Activated CD8-positive, alpha-beta T cell treated with anti-CD3 and anti-CD28 coated beads for 36 hours (primary cell): Measurements from ENCODE around the gene CATSPERB. TPM values are rescaled to one million over a fixed set of nuclear protein-coding genes. Genes with fewer than 3 reads are reported as not detected.

Experiments
- ATAC-seq: fragments of 200-7000 bp; cut with Tn5 transposase; one replicate; pipeline ENCODE4 v1.10.0; 2021; ENCODE audit warnings: mild to moderate bottlenecking, moderate library complexity
- CTCF ChIA-PET: fragments of 350-600 bp; sonication (Branson Sonifier 250); formaldehyde crosslinking; loops from one replicate; lab custom pipeline; 2021; ENCODE audit warnings: antibody characterized with exemption; lab: Charles Lee
- POLR2A ChIA-PET: fragments of 350-600 bp; sonication (Branson Sonifier 250); formaldehyde crosslinking; loops from one replicate; lab custom pipeline; 2021; ENCODE audit warnings: antibody characterized with exemption; lab: Charles Lee
- DNase-seq: peaks from one replicate; pipeline ENCODE4 v3.0.0-alpha.2; 2020
- H3K27ac Mint-ChIP-seq: one replicate; pipeline ENCODE4 v1.8.0; 2021; ENCODE audit warnings: mild to moderate bottlenecking, mixed read lengths
- H3K27me3 Mint-ChIP-seq: one replicate; pipeline ENCODE4 v1.8.0; 2021; ENCODE audit warnings: mixed read lengths
- H3K36me3 Mint-ChIP-seq: one replicate; pipeline ENCODE4 v1.8.0; 2021; ENCODE audit warnings: low read depth, mixed read lengths
- H3K4me1 Mint-ChIP-seq: one replicate; pipeline ENCODE4 v1.8.0; 2021; ENCODE audit warnings: low read depth, mixed read lengths
- H3K4me3 Mint-ChIP-seq: one replicate; pipeline ENCODE4 v1.8.0; 2021; ENCODE audit warnings: mild to moderate bottlenecking, moderate library complexity, mixed read lengths
- H3K9me3 Mint-ChIP-seq: one replicate; pipeline ENCODE4 v1.8.0; 2021; ENCODE audit warnings: mixed read lengths
- intact Hi-C: fragments of 100-400 bp; cut with micrococcal nuclease; formaldehyde crosslinking; loops from one replicate; pipeline ENCODE4 v1.10.0; 2022
- total RNA-seq, 2 experiments: library from RNA; stranded (reverse); gene quantifications; one replicate each; pipeline ENCODE4 v1.2.3, GENCODE V29; 2021
- TF ChIP-seq, protein P1 (sequence below): fragments of 200-600 bp; IDR thresholded peaks from one replicate; pipeline ENCODE4 v1.8.0; 2022; ENCODE audit warnings: antibody characterized with exemption, mild to moderate bottlenecking

CATSPERB gene
- total RNA-seq, 2 experiments from 2014 or later, result 0.27 to 0.60 TPM

- ChIA-PET CTCF (interaction anchor here (1.2 kb wide), 1 partner anchor 24 kb away, joined by 3 read pairs; no protein-coding TSS in a partner anchor), POLR2A (interaction anchor here (1.5 kb wide), 1 partner anchor 119 kb away, joined by 3 read pairs; no protein-coding TSS in a partner anchor)
- Mint-ChIP-seq H3K27ac (no peak overlapping the region), H3K4me3 (no peak overlapping the region), H3K9me3 (no peaks in the 10 kb centered on the region), H3K27me3 (no peaks in the 10 kb centered on the region), H3K36me3 (no peaks in the 10 kb centered on the region), H3K4me1 (no peaks in the 10 kb centered on the region)
- ATAC-seq (no peak), DNase-seq (no peak)
- TF ChIP-seq, protein P1, sequence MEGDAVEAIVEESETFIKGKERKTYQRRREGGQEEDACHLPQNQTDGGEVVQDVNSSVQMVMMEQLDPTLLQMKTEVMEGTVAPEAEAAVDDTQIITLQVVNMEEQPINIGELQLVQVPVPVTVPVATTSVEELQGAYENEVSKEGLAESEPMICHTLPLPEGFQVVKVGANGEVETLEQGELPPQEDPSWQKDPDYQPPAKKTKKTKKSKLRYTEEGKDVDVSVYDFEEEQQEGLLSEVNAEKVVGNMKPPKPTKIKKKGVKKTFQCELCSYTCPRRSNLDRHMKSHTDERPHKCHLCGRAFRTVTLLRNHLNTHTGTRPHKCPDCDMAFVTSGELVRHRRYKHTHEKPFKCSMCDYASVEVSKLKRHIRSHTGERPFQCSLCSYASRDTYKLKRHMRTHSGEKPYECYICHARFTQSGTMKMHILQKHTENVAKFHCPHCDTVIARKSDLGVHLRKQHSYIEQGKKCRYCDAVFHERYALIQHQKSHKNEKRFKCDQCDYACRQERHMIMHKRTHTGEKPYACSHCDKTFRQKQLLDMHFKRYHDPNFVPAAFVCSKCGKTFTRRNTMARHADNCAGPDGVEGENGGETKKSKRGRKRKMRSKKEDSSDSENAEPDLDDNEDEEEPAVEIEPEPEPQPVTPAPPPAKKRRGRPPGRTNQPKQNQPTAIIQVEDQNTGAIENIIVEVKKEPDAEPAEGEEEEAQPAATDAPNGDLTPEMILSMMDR, result no peak
- intact Hi-C loops, result no loop called here
Observed at GRCh38 chr14:91752961-91753360, 21.1 kb upstream of the CATSPERB start.

DNA sequence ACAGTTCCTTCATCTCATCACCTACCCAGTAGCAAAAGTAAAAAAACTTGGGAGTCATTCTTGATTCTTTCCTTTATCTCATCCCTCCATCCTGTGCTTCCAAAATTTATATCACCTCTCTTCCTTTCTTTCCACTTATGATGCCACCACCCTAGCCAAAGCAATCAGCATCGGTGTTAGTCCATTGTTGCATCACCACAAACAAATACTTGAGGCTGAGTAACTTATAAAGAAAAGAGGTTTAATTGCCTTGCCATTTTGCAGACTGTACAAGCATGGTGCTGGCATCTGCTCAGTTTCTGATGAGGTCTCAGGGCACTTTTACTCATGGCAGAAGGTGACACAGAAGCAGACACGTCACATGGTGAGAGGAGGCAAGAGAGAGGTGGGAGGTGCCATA lies 19.8 kb upstream of the CATSPERB start:
- ChIA-PET POLR2A (no interaction called here), CTCF (no interaction called here)
- TF ChIP-seq, protein P1, result no peak
- ATAC-seq (no peak), DNase-seq (no peak)
- intact Hi-C loops, result no loop called here
- Mint-ChIP-seq H3K27ac (no peak overlapping the region), H3K4me1 (no peaks in the 10 kb centered on the region), H3K27me3 (no peaks in the 10 kb centered on the region), H3K4me3 (no peak overlapping the region), H3K36me3 (no peaks in the 10 kb centered on the region), H3K9me3 (no peaks in the 10 kb centered on the region)

- Mint-ChIP-seq H3K4me1 (no peaks in the 10 kb centered on the region), H3K36me3 (no peaks in the 10 kb centered on the region), H3K27me3 (no peaks in the 10 kb centered on the region), H3K27ac (no peak overlapping the region), H3K4me3 (no peak overlapping the region), H3K9me3 (no peaks in the 10 kb centered on the region)
- no peak for ATAC-seq
- ChIA-PET CTCF (interaction anchor here (1.1 kb wide), 1 partner anchor 143 kb away, joined by 4 read pairs; no protein-coding TSS in a partner anchor), POLR2A (no interaction called here)
- TF ChIP-seq, protein P1, result no peak
- intact Hi-C loops, result no loop called here
- no peak for DNase-seq
Observed at GRCh38 chr14:91750634-91751198, 18.8 kb upstream of the CATSPERB start.

DNA sequence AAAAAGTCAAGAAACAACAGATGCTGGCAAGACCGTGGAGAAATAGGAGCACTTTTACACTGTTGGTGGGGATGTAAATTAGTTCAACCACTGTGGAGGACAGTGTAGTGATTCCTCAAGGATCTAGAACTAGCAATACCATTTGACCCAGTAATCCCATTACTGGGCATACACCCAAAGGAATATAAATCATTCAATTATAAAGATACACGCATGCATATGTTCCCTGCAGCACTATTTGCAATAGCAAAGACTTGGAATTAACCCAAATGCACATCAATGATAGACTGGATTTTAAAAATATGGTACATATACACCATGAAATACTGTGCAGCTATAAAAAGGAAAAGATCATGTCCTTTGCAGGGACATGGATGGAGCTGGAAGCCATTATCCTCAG lies 18.0 kb upstream of the CATSPERB start:
- Mint-ChIP-seq H3K4me3 (no peak overlapping the region), H3K4me1 (no peaks in the 10 kb centered on the region), H3K27me3 (no peaks in the 10 kb centered on the region), H3K27ac (no peak overlapping the region), H3K36me3 (no peaks in the 10 kb centered on the region), H3K9me3 (no peaks in the 10 kb centered on the region)
- TF ChIP-seq, protein P1, result no peak
- no peak for ATAC-seq
- POLR2A ChIA-PET, result no interaction called here
- CTCF ChIA-PET, result interaction anchor here (0.9 to 1.1 kb wide), 2 partner anchors 144 to 162 kb away, joined by 4 to 5 read pairs; no protein-coding TSS in a partner anchor
- intact Hi-C loops, result no loop called here
- no peak for DNase-seq

DNA sequence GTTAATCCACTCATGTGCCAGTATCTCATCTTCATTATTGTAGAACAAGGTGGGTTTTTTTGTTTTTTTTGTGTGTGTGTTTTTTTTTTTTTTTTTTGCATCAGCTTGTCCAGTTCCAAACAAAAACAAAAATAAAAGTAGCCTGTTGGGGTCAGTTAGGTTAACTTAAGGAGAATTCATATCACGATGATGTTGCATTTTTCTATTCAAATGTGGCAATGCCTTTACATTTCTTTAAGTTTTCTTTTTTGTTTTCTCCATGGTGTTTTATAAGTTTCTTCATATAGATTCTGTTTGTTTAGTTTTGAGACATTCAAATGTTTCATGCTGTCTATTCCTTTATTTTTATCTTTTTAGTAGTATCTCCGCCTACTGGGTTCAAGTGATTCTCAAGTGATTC lies 16.2 kb upstream of the CATSPERB start:
- ChIA-PET CTCF (no interaction called here), POLR2A (no interaction called here)
- Mint-ChIP-seq H3K4me3 (no peak overlapping the region), H3K27me3 (no peaks in the 10 kb centered on the region), H3K9me3 (no peaks in the 10 kb centered on the region), H3K4me1 (no peaks in the 10 kb centered on the region), H3K27ac (no peak overlapping the region), H3K36me3 (no peaks in the 10 kb centered on the region)
- TF ChIP-seq, protein P1, result no peak
- ATAC-seq (no peak), DNase-seq (no peak)
- intact Hi-C loops, result no loop called here
